GM18507 (cell line): ENCODE measurements around the gene CSRNP3.
A peak's percentile ranks its signal among the peaks of the same experiment; 100 is the strongest.
"Not testable (repeated sequence)": the region's sequence is repeated elsewhere in the genome, so short reads cannot be mapped to it uniquely, and the experiment has no call there.

Source experiments
- DNase-seq: peaks from one replicate; pipeline ENCODE4 v3.0.0; 2011; ENCODE audit warnings: low read depth; ENCODE audit not compliant: insufficient read length; ENCODE audit errors: extremely low spot score
- FAIRE-seq: peaks from 2 replicates; lab custom pipeline; 2011; peaks lifted over from hg19 to GRCh38; lab: Jason Lieb, UNC

The CSRNP3 gene

GRCh38 chr2:165660361-165660760 lies 190.9 kb downstream of the CSRNP3 start:
- DNase-seq (no peak), FAIRE-seq (no peak)

- FAIRE-seq (no peak), DNase-seq (no peak)
Measured at GRCh38 chr2:165662720-165663119, 193.2 kb downstream of the CSRNP3 start.

GRCh38 chr2:165665614-165666013 lies 196.1 kb downstream of the CSRNP3 start:
- FAIRE-seq: no peak
- DNase-seq: no peak

GRCh38 chr2:165666073-165666472 lies 196.6 kb downstream of the CSRNP3 start:
- FAIRE-seq, DNase-seq: not testable (repeated sequence)

- FAIRE-seq: no peak
Measured at GRCh38 chr2:165666605-165667004, 197.1 kb downstream of the CSRNP3 start.

GRCh38 chr2:165667375-165667774 lies 197.9 kb downstream of the CSRNP3 start:
- no peak for FAIRE-seq
- no peak for DNase-seq

More at GRCh38 chr2:165666605-165667004, 197.1 kb downstream of the CSRNP3 start:
- no peak for DNase-seq

- no peak for FAIRE-seq
- DNase-seq: no peak
Measured at GRCh38 chr2:165674780-165675179, 205.3 kb downstream of the CSRNP3 start.

- no peak for FAIRE-seq
- DNase-seq: no peak
Measured at GRCh38 chr2:165675551-165675968, 206.1 kb downstream of the CSRNP3 start.

- DNase-seq: no peak
- no peak for FAIRE-seq
Measured at GRCh38 chr2:165678882-165679281, 209.4 kb downstream of the CSRNP3 start.

- DNase-seq (no peak), FAIRE-seq (no peak)
Measured at GRCh38 chr2:165679621-165680020, 210.1 kb downstream of the CSRNP3 start.

GRCh38 chr2:165681841-165682240 lies 212.3 kb downstream of the CSRNP3 start:
- DNase-seq: no peak
- FAIRE-seq: no peak

GRCh38 chr2:165682546-165682945 lies 213.0 kb downstream of the CSRNP3 start:
- no peak for DNase-seq
- no peak for FAIRE-seq

- FAIRE-seq (no peak), DNase-seq (no peak)
Measured at GRCh38 chr2:165686800-165687199, 217.3 kb downstream of the CSRNP3 start.

- FAIRE-seq (no peak), DNase-seq (no peak)
Measured at GRCh38 chr2:165687426-165688002, 218.0 kb downstream of the CSRNP3 start.

GRCh38 chr2:165691615-165692014 lies 222.1 kb downstream of the CSRNP3 start:
- DNase-seq (no peak), FAIRE-seq (no peak)

- no peak for DNase-seq
- no peak for FAIRE-seq
Measured at GRCh38 chr2:165692906-165693305, 223.4 kb downstream of the CSRNP3 start.

- DNase-seq (no peak), FAIRE-seq (no peak)
Measured at GRCh38 chr2:165693838-165694237, 224.3 kb downstream of the CSRNP3 start.

GRCh38 chr2:165697748-165698443 lies 228.4 kb downstream of the CSRNP3 start:
- no peak for FAIRE-seq

GRCh38 chr2:165698444-165698884 lies 229.0 kb downstream of the CSRNP3 start:
- FAIRE-seq (peak; percentile 18), DNase-seq (no peak)

More at GRCh38 chr2:165697748-165698443, 228.4 kb downstream of the CSRNP3 start:
- DNase-seq: no peak

- DNase-seq (no peak), FAIRE-seq (no peak)
Measured at GRCh38 chr2:165699946-165700345, 230.4 kb downstream of the CSRNP3 start.

- no peak for FAIRE-seq
- no peak for DNase-seq
Measured at GRCh38 chr2:165700531-165700930, 231.0 kb downstream of the CSRNP3 start.
